Umbilical cord (tissue), 1 donor: ENCODE data around the gene TMEM132A. TPM values are rescaled to one million over a fixed set of nuclear protein-coding genes. Genes with fewer than 3 reads are reported as not detected.

Source experiments
- total RNA-seq: library from RNA; depleted of rRNA; stranded (reverse); fragments of >200 nt; gene quantifications from one replicate; pipeline ENCODE4 v1.2.3, GENCODE V29; 2014; ENCODE audit warnings: low replicate concordance; ENCODE audit not compliant: insufficient read depth

The TMEM132A gene
- total RNA-seq, 1 donor from 2014 or later = 33.5 TPM

Other genes with a start within 250 kb of the TMEM132A start
- gene MS4A8, start 224.8 kb upstream of the TMEM132A start, total RNA-seq = 4.1 TPM
- not detected for gene MS4A18, start 199.7 kb upstream of the TMEM132A start, total RNA-seq
- gene MS4A15, start 167.6 kb upstream of the TMEM132A start, total RNA-seq = not detected
- not detected for gene MS4A10, start 139.1 kb upstream of the TMEM132A start, total RNA-seq
- gene CCDC86, start 82.3 kb upstream of the TMEM132A start, total RNA-seq = 4.3 TPM
- gene PTGDR2, start 68.5 kb upstream of the TMEM132A start, total RNA-seq = 0.24 TPM
- gene ZP1, start 56.9 kb upstream of the TMEM132A start, total RNA-seq = 0.96 TPM
- gene PRPF19, start 17.9 kb upstream of the TMEM132A start, total RNA-seq = 51.8 TPM
- 22.9 TPM for gene TMEM109, start 10.3 kb upstream of the TMEM132A start, total RNA-seq
- gene SLC15A3, start 27.7 kb downstream of the TMEM132A start, total RNA-seq = 6.0 TPM
- 0.24 TPM for gene CD6, start 47.2 kb downstream of the TMEM132A start, total RNA-seq
- not detected for gene CD5, start 178.0 kb downstream of the TMEM132A start, total RNA-seq
- 11.1 TPM for gene VPS37C, start 237.0 kb downstream of the TMEM132A start, total RNA-seq